Transverse colon (tissue), 4 donors: Measurements from ENCODE around the gene CEP41. TPM values are rescaled to one million over a fixed set of nuclear protein-coding genes. Genes with fewer than 3 reads are reported as not detected.

Experiments
- DNase-seq: peaks from one replicate; pipeline ENCODE4 v3.0.0-alpha.2; 2019
- H3K27ac ChIP-seq, 4 donors: fragments of 200-600 bp; sonication (generic); 2 replicates each; pipeline ENCODE4 v1.5.1; 2016 to 2018; ENCODE audit warnings: inconsistent platforms in 4 of 4
- H3K27me3 ChIP-seq: fragments of 200-600 bp; sonication (generic); 2 replicates; pipeline ENCODE4 v1.5.1; 2017; ENCODE audit warnings: inconsistent platforms
- H3K36me3 ChIP-seq, 4 donors: fragments of 200-600 bp; sonication (generic); 2 replicates each; pipeline ENCODE4 v1.5.1; 2017 to 2019; ENCODE audit warnings: inconsistent platforms in 4 of 4
- H3K4me1 ChIP-seq, 4 donors: fragments of 200-600 bp; sonication (generic); 2 replicates each; pipeline ENCODE4 v1.5.1; 2017 to 2020; ENCODE audit warnings: inconsistent platforms in 4 of 4
- H3K4me3 ChIP-seq, 4 donors: fragments of 200-600 bp; sonication (generic); 1 replicate in 1 of 4; 2 replicates in 3 of 4; pipeline versions ENCODE4 v1.5.1 to v1.6.1; 2017 to 2019; ENCODE audit warnings: inconsistent platforms in 4 of 4
- H3K9me3 ChIP-seq, 2 donors: fragments of 200-600 bp; sonication (generic); 2 replicates each; pipeline ENCODE4 v1.5.1; 2017 to 2019; ENCODE audit warnings: inconsistent platforms in 2 of 2
- CTCF ChIP-seq, 5 experiments: fragments of 200-600 bp in 3 of 5; fragments of 450-650 bp in 2 of 5; sonication (generic) in 3 of 5; IDR thresholded peaks; 1 replicate in 2 of 5; 2 replicates in 3 of 5; pipeline ENCODE4 v1.5.1; 2016 to 2017; ENCODE audit warnings: antibody characterized with exemption in 5 of 5, inconsistent platforms in 3 of 5, mild to moderate bottlenecking in 2 of 5, moderate library complexity in 1 of 5
- EP300 ChIP-seq: sonication (generic); formaldehyde crosslinking; IDR thresholded peaks from one replicate; pipeline ENCODE4 v1.6.1; 2017; ENCODE audit warnings: antibody characterized with exemption, low read depth
- POLR2A ChIP-seq: fragments of 450-650 bp; IDR thresholded peaks from one replicate; pipeline ENCODE4 v1.6.1; 2016; ENCODE audit warnings: antibody characterized with exemption, mild to moderate bottlenecking, moderate library complexity
- POLR2AphosphoS5 ChIP-seq, 3 donors: sonication (generic); formaldehyde crosslinking; IDR thresholded peaks; one replicate each; pipeline ENCODE4 v1.6.1; 2016; ENCODE audit warnings: antibody characterized with exemption in 3 of 3
- WGBS, 2 donors: methylation state at CpG; one replicate each; pipeline ENCODE4 v1.1.5; 2018; ENCODE audit warnings: low coverage in 1 of 2; 5-methylcytosine and 5-hydroxymethylcytosine counted together
- in situ Hi-C, 4 donors: fragments of 200-750 bp; cut with MboI; loops; one replicate each; pipeline versions ENCODE4 v1.15.0 to v1.15.1; 2017; ENCODE audit warnings: low sequenced_read_pairs in 3 of 4, low pct_ligation_motif_present in 1 of 4, low pct_unique_long_range_greater_than_20kb in 1 of 4
- intact Hi-C: fragments of 100-400 bp; cut with DNase I; formaldehyde crosslinking; loops from one replicate; pipeline ENCODE4 v1.15.1; 2023; ENCODE audit warnings: low total_unique reads
- total RNA-seq, 4 donors: library from RNA; depleted of rRNA; stranded (reverse); fragments of >200 nt; gene quantifications; one replicate each; pipeline ENCODE4 v1.1.0, GENCODE V29; 2016

CEP41 gene
- total RNA-seq, 4 donors from 2014 or later = 0.75 to 4.8 (median 2.7) TPM; not detected in 1

GRCh38 chr7:130488392-130489139 lies 47.8 kb upstream of the CEP41 start:
- H3K27ac ChIP-seq = no peak overlapping the region

GRCh38 chr7:130486954-130487436 lies 46.2 kb upstream of the CEP41 start:
- in situ Hi-C loops = loop anchor here in 1 of 4 donors (25.0 kb wide), 1 partner anchor 200 kb away; the partner anchor contains the start of gene CPA4
- Histone ChIP-seq H3K4me3 (peak overlapping the region in 3 of 4 donors; percentile 39 to 53 (median 53)), H3K4me1 (peaks cover 4 to 25% (median 12%) of the 10 kb centered on the region in 4 donors), H3K36me3 (no peaks in the 10 kb centered on the region), H3K27ac (peak overlapping the region; percentile 74 to 81 (median 78)), H3K27me3 (peaks cover 7% of the 10 kb centered on the region), H3K9me3 (no peaks in the 10 kb centered on the region)
- intact Hi-C loops = no loop called here
- TF ChIP-seq POLR2A (no peak), EP300 (no peak), POLR2AphosphoS5 (IDR thresholded peaks at IDR 0.05) (no peak), CTCF (IDR thresholded peaks at IDR 0.05) (no peak)
- no peak for DNase-seq
- WGBS, 2 donors = 22 to 23% methylated on average over 5 to 6 of the region's 6 CpGs

More at GRCh38 chr7:130488392-130489139, 47.8 kb upstream of the CEP41 start:
- DNase-seq = no peak
- Histone ChIP-seq H3K4me3 (no peak overlapping the region), H3K9me3 (no peaks in the 10 kb centered on the region), H3K4me1 (peaks cover 4 to 25% (median 12%) of the 10 kb centered on the region in 4 donors), H3K27me3 (peaks cover 7% of the 10 kb centered on the region), H3K36me3 (no peaks in the 10 kb centered on the region)
- in situ Hi-C loops (loop anchor here in 1 of 4 donors (25.0 kb wide), 1 partner anchor 201 kb away; the partner anchor contains the start of gene CPA4), intact Hi-C loops (no loop called here)
- TF ChIP-seq CTCF (IDR thresholded peaks at IDR 0.05) (no peak), POLR2A (no peak), EP300 (no peak), POLR2AphosphoS5 (IDR thresholded peaks at IDR 0.05) (no peak)
- 70 to 83% methylated on average over 2 to 7 of the region's 7 CpGs for WGBS, 2 donors

GRCh38 chr7:130486114-130486953 lies 45.5 kb upstream of the CEP41 start:
- H3K9me3 ChIP-seq = no peaks in the 10 kb centered on the region
- no peaks in the 10 kb centered on the region for H3K36me3 ChIP-seq
- peak; percentile 87 for DNase-seq
- no peak for TF ChIP-seq EP300
- TF ChIP-seq POLR2AphosphoS5 (IDR thresholded peaks at IDR 0.05) = peak in 1 of 3 donors; percentile 27
- TF ChIP-seq CTCF (IDR thresholded peaks at IDR 0.05) = peak; percentile 68 to 87 (median 78)
- TF ChIP-seq POLR2A = peak; percentile 46
- WGBS, 2 donors = 15 to 33% methylated on average over 7 to 67 of the region's 67 CpGs
- H3K4me1 ChIP-seq = peaks cover 4 to 20% (median 12%) of the 10 kb centered on the region in 4 donors
- peak overlapping the region; percentile 74 to 81 (median 78) for H3K27ac ChIP-seq
- in situ Hi-C loops = loop anchor here in 1 of 4 donors (25.0 kb wide), 1 partner anchor 199 kb away; the partner anchor contains the start of gene CPA4
- peaks cover 7% of the 10 kb centered on the region for H3K27me3 ChIP-seq
- intact Hi-C loops = no loop called here
- peak overlapping the region; percentile 33 to 53 (median 46) for H3K4me3 ChIP-seq
